OCI-LY7 (cell line): ENCODE measurements around the gene MRC2. TPM values are rescaled to one million over a fixed set of nuclear protein-coding genes. Genes with fewer than 3 reads are reported as not detected.

Experiments
- BruUV-seq: library from RNA; stranded (reverse); fragments of 400-500 nt; replicated peaks from 2 replicates; lab custom pipeline; 2021; lab: Mats Ljungman, UMichigan
- CTCF ChIA-PET: fragments of 300-600 bp; sonication (Branson Sonifier 250); formaldehyde crosslinking; loops from one replicate; lab custom pipeline; 2022; ENCODE audit warnings: antibody characterized with exemption; ENCODE audit not compliant: unreplicated experiment; lab: Charles Lee
- POLR2A ChIA-PET: fragments of 300-600 bp; sonication (Branson Sonifier 250); formaldehyde crosslinking; loops from one replicate; lab custom pipeline; 2022; ENCODE audit warnings: antibody characterized with exemption; lab: Charles Lee
- DNase-seq: peaks from one replicate; pipeline ENCODE4 v3.0.0-alpha.2; 2015; ENCODE audit warnings: low spot score
- H2AFZ ChIP-seq: fragments of 200-600 bp; sonication (generic), shearing (Covaris generic); 2 replicates; pipeline ENCODE4 v1.6.1; 2014; ENCODE audit warnings: mild to moderate bottlenecking, antibody characterized with exemption, low read length, moderate library complexity
- H3K27ac ChIP-seq: fragments of 200-600 bp; sonication (generic); 2 replicates; pipeline ENCODE4 v1.5.1; 2014; ENCODE audit warnings: mixed run types, low read depth, mild to moderate bottlenecking, moderate library complexity, low read length, inconsistent platforms; ENCODE audit not compliant: poor library complexity, severe bottlenecking
- H3K36me3 ChIP-seq: fragments of 200-600 bp; sonication (generic); 2 replicates; pipeline ENCODE4 v1.6.1; 2014; ENCODE audit warnings: mild to moderate bottlenecking, antibody characterized with exemption, low read length, moderate library complexity, mixed read lengths; ENCODE audit not compliant: insufficient read depth
- H3K4me1 ChIP-seq: fragments of 200-600 bp; sonication (generic); 2 replicates; pipeline ENCODE4 v1.5.1; 2014; ENCODE audit warnings: mild to moderate bottlenecking, low read length; ENCODE audit not compliant: insufficient read depth, poor library complexity, severe bottlenecking
- H3K4me2 ChIP-seq: fragments of 200-600 bp; sonication (generic); 2 replicates; pipeline ENCODE4 v1.6.1; 2014; ENCODE audit warnings: mild to moderate bottlenecking, low read length
- H3K4me3 ChIP-seq: fragments of 200-600 bp; sonication (generic); 2 replicates; pipeline ENCODE4 v1.5.1; 2014; ENCODE audit warnings: mild to moderate bottlenecking, low read depth, low read length; ENCODE audit not compliant: poor library complexity, severe bottlenecking
- H3K79me2 ChIP-seq: fragments of 200-600 bp; sonication (generic); 2 replicates; pipeline ENCODE4 v1.6.1; 2016; ENCODE audit warnings: low read depth, mild to moderate bottlenecking, low read length, moderate library complexity, mixed read lengths; ENCODE audit not compliant: insufficient read depth
- H3K9me2 ChIP-seq: fragments of 200-600 bp; sonication (generic); 2 replicates; pipeline ENCODE4 v1.6.1; 2016; ENCODE audit warnings: mild to moderate bottlenecking, low read length, mixed read lengths; ENCODE audit not compliant: insufficient read depth
- H3K9me3 ChIP-seq: fragments of 200-600 bp; sonication (generic); 2 replicates; pipeline ENCODE4 v1.6.1; 2014; ENCODE audit warnings: mild to moderate bottlenecking, mixed run types, low read length, mixed read lengths
- H4K20me1 ChIP-seq: fragments of 200-600 bp; sonication (generic); 2 replicates; pipeline ENCODE4 v1.6.1; 2014; ENCODE audit warnings: mild to moderate bottlenecking, antibody characterized with exemption, low read length, moderate library complexity, mixed read lengths; ENCODE audit not compliant: insufficient read depth
- CTCF ChIP-seq: fragments of 200-600 bp; sonication (generic); conservative IDR thresholded peaks from 2 replicates; pipeline ENCODE4 v1.5.1; 2014; ENCODE audit warnings: mild to moderate bottlenecking, antibody characterized with exemption, low read length, moderate library complexity, mixed read lengths
- EZH2phosphoT487 ChIP-seq: fragments of 200-600 bp; sonication (generic); IDR thresholded peaks from 2 replicates; pipeline ENCODE4 v1.6.1; 2018; ENCODE audit warnings: low read depth, borderline replicate concordance, mild to moderate bottlenecking, mixed run types, antibody characterized with exemption, low read length, moderate library complexity, mixed read lengths
- intact Hi-C: fragments of 100-400 bp; cut with micrococcal nuclease; formaldehyde crosslinking; loops from one replicate; pipeline ENCODE4 v1.10.0; 2022; ENCODE audit not compliant: unreplicated experiment
- total RNA-seq, 2 experiments: library from RNA; depleted of rRNA in 1 of 2; stranded (reverse); fragments of >200 nt in 1 of 2; shearing (Covaris generic) in 1 of 2; gene quantifications; 2 replicates each; pipeline ENCODE4 v1.2.3, GENCODE V29; 2014 to 2022

Gene MRC2
- total RNA-seq, 2 experiments from 2014 or later, result 0.19 to 0.27 TPM

DNA sequence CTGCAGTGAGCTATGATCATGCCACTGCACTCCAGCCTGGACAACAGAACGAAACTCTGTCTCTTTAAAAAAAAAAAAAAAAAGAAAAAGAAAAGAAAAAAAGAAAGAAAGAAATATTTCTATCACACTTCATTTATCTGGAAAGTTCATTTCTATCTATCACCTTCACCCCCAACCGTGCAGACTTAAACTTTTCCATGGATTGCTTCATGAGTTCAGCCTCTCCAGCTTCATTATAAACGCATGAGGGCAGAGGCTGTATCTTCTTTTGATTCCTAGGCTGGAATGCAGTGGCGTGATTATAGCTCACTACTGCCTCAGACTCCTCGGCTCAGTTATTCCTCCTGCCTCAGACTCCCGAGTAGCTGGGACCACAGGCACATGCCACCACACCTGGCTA is 28.2 kb downstream of the MRC2 start:
- Histone ChIP-seq H2AFZ (no peak overlapping the region), H3K27ac (no peak overlapping the region), H4K20me1 (no peaks in the 10 kb centered on the region), H3K4me2 (no peak overlapping the region), H3K9me3 (no peaks in the 10 kb centered on the region), H3K9me2 (no peaks in the 10 kb centered on the region), H3K79me2 (no peaks in the 10 kb centered on the region), H3K36me3 (no peaks in the 10 kb centered on the region), H3K4me3 (no peak overlapping the region), H3K4me1 (no peaks in the 10 kb centered on the region)
- intact Hi-C loops, result no loop called here
- ChIA-PET POLR2A (interaction anchor here (0.7 kb wide), 2 partner anchors 38 to 1050 kb away, joined by 4 to 5 read pairs; no protein-coding TSS in a partner anchor), CTCF (no interaction called here)
- BruUV-seq, result no TSS peak
- DNase-seq, result no peak
- no peak for TF ChIP-seq EZH2phosphoT487
- no peak for TF ChIP-seq CTCF

- Histone ChIP-seq H3K9me2 (no peaks in the 10 kb centered on the region), H3K4me1 (no peaks in the 10 kb centered on the region), H3K79me2 (no peaks in the 10 kb centered on the region), H3K4me3 (no peak overlapping the region), H3K4me2 (no peak overlapping the region), H3K27ac (no peak overlapping the region), H3K9me3 (no peaks in the 10 kb centered on the region), H3K36me3 (no peaks in the 10 kb centered on the region), H2AFZ (no peak overlapping the region), H4K20me1 (no peaks in the 10 kb centered on the region)
- ChIA-PET POLR2A (no interaction called here), CTCF (no interaction called here)
- TF ChIP-seq CTCF, result no peak
- no peak for TF ChIP-seq EZH2phosphoT487
- no TSS peak for BruUV-seq
- no peak for DNase-seq
- intact Hi-C loops, result no loop called here
These were observed 29.0 kb downstream of the MRC2 start for GRCh38 chr17:62656446-62656845.

DNA sequence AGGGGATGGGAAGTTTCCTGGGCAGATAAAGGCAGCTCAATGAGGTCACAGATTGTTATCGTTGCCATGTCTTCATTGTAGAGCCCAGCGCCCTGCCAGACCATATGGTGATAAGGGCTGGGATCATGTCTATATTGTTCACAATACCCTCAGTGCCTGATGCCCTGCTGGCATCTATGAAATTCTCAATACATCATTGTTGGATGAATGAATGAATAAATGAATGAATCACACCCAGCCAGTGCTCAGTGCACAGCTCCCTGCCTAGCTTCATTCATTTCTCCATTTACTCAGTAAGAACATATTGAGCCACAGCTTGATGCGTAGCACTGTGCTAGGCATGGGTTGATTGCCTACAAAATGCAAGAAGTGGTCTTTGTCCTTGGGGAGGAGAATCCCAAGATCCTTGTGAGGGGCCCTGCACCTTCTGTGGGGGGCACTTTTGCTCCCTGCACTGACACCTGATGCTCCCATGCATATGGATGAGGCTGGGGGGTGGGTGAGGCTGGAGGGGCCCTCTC is 29.7 kb downstream of the MRC2 start:
- no TSS peak for BruUV-seq
- no peaks in the 10 kb centered on the region for H3K36me3 ChIP-seq
- H3K9me2 ChIP-seq, result no peaks in the 10 kb centered on the region
- no peaks in the 10 kb centered on the region for H3K79me2 ChIP-seq
- no peaks in the 10 kb centered on the region for H4K20me1 ChIP-seq
- H3K27ac ChIP-seq, result no peak overlapping the region
- ChIA-PET CTCF (no interaction called here), POLR2A (interaction anchor here (0.6 kb wide), 1 partner anchor 535 kb away, joined by 3 read pairs; no protein-coding TSS in a partner anchor)
- no peak for DNase-seq
- H3K4me2 ChIP-seq, result no peak overlapping the region
- TF ChIP-seq EZH2phosphoT487 (no peak), CTCF (no peak)
- H3K4me3 ChIP-seq, result no peak overlapping the region
- intact Hi-C loops, result no loop called here
- no peaks in the 10 kb centered on the region for H3K9me3 ChIP-seq
- no peak overlapping the region for H2AFZ ChIP-seq
- no peaks in the 10 kb centered on the region for H3K4me1 ChIP-seq
